ENCODE measurements around the gene ASRGL1.
"Not testable (repeated sequence)": the region's sequence is repeated elsewhere in the genome, so short reads cannot be mapped to it uniquely, and the experiment has no call there.

Gene ASRGL1

DNA sequence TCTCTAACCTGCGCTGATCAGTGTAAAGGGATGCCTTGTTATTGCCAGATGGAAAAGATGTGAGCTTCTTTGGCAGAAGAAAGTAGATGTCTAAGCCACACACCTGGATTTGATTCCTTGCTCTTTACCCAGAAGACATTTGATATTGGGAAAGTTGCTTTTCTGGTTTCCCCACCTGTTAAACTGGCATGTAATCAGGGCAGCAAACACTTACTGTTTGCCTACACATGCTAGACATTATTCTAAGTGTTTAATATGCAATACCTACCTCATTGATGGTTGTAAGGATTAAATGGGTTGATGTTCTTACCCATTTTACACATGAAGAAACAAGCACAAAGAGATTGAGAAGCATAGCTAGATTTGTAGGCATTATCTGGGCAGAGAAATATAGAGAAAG lies 16.6 kb downstream of the ASRGL1 start:
- no peak for DNase-seq

DNA sequence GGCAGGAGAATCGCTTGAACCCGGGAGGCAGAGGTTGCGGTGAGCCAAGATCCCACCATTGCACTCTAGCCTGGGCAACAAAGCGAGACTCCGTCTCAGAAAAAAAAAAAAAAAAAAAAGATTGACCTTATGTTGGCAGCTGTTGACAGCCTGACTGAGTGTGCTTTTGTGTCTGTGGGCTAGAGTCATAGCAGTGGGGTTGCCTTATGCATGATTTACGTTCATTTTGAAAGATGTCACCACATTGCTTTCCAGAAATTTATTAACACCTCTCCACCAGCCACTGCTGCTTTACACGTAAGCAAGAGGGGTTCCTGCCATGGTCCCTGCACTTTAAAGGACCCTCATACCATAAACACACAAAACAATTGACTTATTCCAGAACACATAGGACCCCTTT lies 21.0 kb downstream of the ASRGL1 start:
- DNase-seq = no peak

DNA sequence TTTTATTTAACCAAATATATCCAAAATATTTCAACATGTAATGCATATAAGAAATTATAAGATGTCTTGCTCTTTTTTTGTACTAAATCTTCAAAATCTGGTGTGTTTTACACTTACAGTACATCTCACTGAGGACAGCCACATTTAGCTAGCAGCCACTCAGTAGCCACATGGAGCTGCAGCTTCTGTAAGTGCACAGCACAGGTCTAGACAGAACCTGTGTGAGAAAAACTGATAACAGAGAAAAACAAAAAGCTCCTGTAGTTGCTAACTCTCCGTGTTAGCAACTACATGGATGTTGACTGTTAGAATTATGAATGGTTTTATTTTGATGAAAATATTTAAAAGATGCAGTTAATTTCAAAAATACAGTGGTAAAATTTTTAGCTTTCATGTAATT lies 22.2 kb downstream of the ASRGL1 start:
- DNase-seq = no peak

DNA sequence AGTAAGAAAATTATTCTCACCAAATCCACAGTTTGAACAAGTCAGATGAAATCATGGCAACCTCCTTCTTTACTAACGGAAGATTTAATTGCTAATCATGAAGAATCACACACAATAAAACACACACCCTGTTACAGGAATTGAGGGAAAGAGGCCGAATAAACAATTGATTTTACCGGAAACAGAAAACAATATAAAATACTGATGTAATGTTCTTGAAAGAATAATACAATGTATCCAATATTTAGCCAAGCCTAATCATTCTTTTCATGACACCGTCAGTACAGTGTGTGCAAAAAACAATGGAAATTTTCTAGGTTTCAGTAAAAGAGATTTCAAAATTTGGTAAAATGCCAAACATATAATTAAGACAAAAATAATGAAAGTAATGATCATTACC lies 23.4 kb downstream of the ASRGL1 start:
- DNase-seq = no peak

DNA sequence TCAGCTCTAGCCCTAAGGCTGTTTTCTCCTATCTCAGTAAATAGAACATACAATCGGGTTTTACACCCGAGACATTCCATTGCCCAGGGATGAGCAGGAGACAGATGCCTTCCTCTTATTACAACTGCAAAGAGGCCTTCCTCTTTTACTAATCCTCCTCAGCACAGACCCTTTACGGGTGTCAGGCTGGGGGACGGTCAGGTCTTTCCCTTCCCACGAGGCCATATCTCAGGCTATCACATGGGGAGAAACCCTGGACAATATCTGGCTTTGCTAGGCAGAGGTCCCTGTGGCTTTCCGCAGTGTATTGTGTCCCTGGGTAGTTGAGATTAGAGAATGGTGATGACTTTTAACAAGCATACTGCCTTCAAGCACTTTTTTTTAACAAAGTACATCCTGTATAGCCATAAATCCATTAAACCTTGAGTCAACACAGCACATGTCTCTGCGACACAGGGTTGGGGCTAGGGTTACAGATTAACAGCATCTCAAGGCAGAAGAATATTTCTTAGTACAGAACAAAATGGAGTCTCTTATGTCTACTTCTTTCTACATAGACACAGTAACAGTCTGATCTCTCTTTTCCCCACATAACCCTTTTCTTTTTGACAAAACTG lies 31.7 kb downstream of the ASRGL1 start:
- DNase-seq = not testable (repeated sequence)

GRCh38 chr11:62370743-62371440 lies 33.6 kb downstream of the ASRGL1 start:
- no peak for DNase-seq

DNA sequence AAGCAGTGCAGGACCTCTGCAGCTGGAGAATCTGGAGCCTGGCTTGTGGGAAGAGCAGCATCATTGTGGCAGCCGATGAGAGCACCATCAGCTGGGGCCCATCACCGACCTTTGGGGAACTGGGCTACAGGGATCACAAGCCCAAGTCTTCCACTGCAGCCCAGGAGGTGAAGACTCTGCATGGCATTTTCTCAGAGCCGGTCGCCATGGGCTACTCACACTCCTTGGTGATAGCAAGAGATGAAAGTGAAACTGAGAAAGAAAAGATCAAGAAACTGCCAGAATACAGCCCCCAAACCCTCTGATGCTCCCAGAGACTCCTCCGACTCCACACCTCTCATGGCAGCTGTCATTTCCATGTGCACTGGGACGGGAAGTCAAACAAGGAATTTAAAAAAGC lies 35.6 kb downstream of the ASRGL1 start:
- DNase-seq = no peak

GRCh38 chr11:62373464-62374119 lies 36.3 kb downstream of the ASRGL1 start:
- DNase-seq = no peak

DNA sequence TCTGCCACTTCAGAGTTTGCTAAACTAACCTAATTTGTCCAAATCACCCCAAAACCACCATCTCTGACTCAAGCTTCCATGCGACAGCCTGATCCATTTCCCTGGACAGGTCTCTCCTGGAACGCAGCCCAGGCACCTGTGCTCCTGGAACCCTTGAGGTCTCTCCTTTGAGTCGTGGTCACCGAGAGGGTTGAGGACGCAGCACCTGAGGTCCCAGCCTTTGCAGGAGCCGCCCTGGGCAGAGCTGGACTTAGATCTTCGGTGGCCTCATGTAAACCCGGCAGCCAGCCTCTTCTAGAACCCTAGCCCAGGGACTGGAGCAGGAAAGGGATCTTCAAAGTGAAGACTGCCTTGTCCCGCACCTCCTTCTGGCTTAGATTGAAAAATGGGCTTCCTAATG lies 37.6 kb downstream of the ASRGL1 start:
- DNase-seq = no peak

DNA sequence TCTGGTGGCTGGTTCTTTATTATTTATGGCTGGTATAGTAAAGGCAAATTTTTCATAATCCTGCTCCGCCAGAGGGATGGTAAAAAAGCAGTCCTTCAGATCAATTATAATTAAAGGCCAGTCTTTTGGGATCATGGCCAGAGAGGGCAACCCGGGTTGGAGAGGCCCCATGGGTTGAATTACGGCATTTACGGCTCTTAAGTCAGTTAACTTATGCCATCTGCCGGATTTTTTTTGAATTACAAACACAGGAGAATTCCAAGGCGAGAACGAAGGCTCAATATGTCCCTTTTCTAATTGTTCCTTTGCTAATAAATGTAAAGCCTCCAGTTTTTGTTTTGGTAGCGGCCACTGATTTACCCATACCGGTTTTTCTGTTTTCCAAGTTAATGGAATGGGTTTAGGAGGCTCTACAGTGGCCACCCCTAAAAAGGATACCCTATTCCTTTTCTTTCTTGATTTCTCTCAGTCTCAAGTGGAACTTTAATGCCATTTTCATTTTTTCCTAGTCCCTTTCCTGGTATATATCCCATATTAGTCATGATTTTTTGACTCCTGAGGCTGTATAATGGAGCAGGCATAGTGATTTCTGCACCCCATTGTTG lies 41.3 kb downstream of the ASRGL1 start:
- DNase-seq = not testable (repeated sequence)

- DNase-seq = not testable (repeated sequence)
Observed at GRCh38 chr11:62379586-62379985, 42.3 kb downstream of the ASRGL1 start.

DNA sequence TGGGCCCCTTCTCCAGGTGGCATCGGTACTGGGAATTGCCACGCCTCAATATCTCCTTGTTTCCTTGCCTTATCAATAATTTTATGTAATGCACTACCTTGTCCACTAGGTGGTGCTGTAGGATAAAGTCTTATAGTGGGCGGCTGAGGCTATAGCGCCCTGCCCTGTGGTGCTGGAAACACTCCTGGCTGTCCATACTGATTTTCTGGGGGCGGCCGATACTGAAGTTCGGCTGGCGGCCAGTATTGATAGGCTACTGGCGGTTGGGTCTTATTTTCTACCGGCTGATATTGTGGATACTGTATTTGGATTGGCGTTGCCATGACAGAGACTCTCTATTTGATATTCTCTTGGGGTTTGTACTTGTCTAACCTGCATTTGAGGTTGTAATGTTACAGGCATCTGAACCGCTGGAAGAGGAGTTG lies 43.6 kb downstream of the ASRGL1 start:
- not testable (repeated sequence) for DNase-seq

- DNase-seq = no peak
Observed at GRCh38 chr11:62383822-62384221, 46.6 kb downstream of the ASRGL1 start.

DNA sequence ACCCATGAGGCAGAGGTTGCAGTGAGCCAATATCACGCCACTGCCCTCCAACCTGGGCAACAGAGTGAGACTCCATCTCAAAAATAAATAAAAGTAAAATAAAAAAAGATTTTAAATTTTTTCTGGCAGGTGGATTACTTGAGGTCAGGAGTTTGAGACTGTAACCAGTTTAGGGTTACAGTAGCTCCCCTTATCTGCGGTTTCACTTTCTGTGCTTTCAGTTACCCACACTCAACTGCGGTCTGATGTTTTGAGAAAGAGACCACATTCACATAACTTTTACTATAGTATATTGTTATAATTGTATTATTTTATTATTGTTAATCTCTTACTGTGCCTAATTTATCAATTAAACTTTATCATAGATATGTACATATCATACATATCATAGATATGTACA lies 48.8 kb downstream of the ASRGL1 start:
- DNase-seq = not testable (repeated sequence)

DNA sequence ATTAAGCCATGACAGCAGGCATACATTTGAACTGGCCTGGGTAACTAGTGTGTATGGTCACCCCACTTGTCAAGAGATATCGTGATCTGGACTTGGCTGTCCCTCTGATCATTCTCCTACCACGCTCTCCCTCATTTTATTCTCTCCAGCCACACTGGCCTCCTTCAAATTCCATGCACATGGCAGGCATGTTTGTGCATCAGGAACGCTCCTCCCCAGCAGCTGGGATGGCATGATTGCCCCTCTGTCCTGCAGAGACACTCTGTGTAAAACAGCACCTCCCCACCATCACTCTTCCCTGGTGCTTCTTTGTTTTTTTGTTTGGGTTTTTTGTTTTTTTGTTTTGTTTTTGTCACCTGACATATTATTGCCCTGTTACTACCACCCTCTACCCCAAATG lies 50.1 kb downstream of the ASRGL1 start:
- DNase-seq = no peak

DNA sequence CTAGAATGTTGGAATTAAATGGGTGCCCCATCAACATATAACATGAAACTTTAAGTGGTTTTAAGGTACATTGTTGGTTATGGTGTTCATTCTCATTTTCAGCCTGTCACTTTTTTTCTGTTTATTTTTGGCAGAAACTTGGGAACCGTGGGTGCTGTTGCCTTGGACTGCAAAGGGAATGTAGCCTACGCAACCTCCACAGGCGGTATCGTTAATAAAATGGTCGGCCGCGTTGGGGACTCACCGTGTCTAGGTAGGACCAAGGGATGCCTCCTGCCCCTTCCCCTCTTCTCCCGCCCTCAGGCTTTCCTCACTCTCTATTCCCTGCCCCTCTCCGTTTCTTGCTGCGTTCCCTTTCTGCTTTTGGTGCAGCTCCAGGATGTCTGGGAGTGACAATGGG lies 51.8 kb downstream of the ASRGL1 start:
- DNase-seq = no peak

DNA sequence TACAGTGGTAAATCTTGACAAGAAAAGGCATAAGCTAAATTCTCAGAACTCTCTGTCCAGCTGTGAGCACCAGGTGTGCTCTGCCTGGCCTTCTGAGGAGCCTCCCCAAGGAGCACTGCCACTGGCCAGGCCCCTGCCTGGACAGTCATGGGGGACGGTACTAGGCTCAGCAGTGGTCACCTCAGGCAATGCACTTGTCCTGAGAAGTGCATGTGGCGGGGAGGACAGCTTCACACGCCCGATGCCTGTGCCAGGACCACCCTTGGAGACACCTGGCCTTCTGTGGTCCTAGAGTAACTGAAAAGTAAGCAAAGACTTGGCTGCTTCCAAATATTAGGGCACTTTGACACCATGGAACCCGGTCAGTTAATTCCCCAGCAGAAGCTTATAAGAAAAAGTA lies 53.0 kb downstream of the ASRGL1 start:
- no peak for DNase-seq

DNA sequence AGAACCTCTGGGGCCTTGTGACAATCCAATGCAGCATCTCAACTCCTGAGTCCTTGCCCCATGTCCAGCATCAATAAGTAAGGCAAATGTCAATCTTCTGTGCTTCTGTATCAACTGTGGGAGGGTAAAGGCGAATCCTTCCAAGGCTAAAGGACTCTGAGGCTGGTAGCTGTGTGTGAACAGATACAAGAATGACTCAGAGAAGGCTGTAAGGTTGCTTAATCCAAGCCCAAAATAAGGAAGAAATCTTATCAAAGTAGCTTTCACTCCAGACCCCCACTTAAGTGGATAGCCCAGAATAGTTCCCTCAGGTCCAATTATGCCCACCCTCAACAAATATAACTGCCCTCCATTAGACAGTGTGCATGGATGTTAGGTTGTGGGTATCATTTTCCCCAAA lies 53.5 kb downstream of the ASRGL1 start:
- no peak for DNase-seq

DNA sequence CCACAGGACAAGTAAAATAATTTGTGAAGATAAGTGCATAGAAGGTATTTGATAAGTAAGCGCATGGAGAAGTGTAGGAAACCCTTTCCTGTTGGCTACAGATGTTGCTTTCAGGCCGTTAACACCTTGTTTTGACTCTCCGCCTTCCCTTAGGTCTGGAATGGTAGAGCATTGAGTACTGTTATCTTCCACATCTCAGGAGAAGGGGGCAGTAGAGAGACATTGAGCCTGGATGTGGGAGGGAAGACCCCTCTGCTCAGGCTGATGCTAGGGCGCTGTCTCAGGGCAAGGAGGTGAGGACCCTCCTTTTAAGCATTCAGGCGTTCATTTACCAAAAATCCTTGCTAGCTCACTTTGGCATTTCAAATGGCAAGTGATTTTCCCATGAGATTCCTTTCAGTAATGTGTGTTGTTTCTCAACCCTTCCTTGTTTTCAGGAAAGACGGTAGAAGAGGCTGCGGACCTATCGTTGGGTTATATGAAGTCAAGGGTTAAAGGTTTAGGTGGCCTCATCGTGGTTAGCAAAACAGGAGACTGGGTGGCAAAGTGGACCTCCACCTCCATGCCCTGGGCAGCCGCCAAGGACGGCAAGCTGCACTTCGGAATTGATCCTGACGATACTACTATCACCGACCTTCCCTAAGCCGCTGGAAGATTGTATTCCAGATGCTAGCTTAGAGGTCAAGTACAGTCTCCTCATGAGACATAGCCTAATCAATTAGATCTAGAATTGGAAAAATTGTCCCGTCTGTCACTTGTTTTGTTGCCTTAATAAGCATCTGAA lies 54.6 kb downstream of the ASRGL1 start:
- DNase-seq = no peak

GRCh38 chr11:62392506-62392905 lies 55.3 kb downstream of the ASRGL1 start:
- no peak for DNase-seq

- DNase-seq = no peak
Observed at GRCh38 chr11:62393061-62393611, 55.9 kb downstream of the ASRGL1 start.

- DNase-seq = no peak
Observed at GRCh38 chr11:62393735-62394134, 56.5 kb downstream of the ASRGL1 start.
